Measurements from ENCODE around the gene SZT2. TPM values are rescaled to one million over a fixed set of nuclear protein-coding genes. Genes with fewer than 3 reads are reported as not detected.

SZT2 gene
- total and polyA plus RNA-seq, 2 experiments from 2014 or later, result 14.8 to 18.8 TPM

- no peak for TF ChIP-seq EZH2phosphoT487 (IDR thresholded peaks at IDR 0.05; ENCODE audit: low read depth, severe bottlenecking, unreplicated experiment)
- TF ChIP-seq EZH2 (IDR thresholded peaks at IDR 0.05; ENCODE audit: borderline replicate concordance), result no peak
- TF ChIP-seq CTCF (IDR thresholded peaks at IDR 0.05; ENCODE audit: poor library complexity), result no peak
- DNase-seq (ENCODE audit: low spot score), result no peak
- Histone ChIP-seq H3K79me2 (no peaks in the 10 kb centered on the region), H3K4me1 (ENCODE audit: insufficient read depth) (no peaks in the 10 kb centered on the region), H3K9me3 (ENCODE audit: low read depth) (no peaks in the 10 kb centered on the region), H2AFZ (no peak overlapping the region), H3K36me3 (replicated peaks; ENCODE audit: insufficient read depth, low read depth) (no peaks in the 10 kb centered on the region), H4K20me1 (ENCODE audit: insufficient read depth, poor library complexity, severe bottlenecking) (no peaks in the 10 kb centered on the region), H3K4me3 (no peak overlapping the region), H3K9me2 (replicated peaks; ENCODE audit: insufficient read depth) (no peaks in the 10 kb centered on the region), H3K27ac (no peak overlapping the region), H3K27me3 (no peaks in the 10 kb centered on the region), H3K4me2 (no peak overlapping the region)
- WGBS (ENCODE audit: low lambda C conversion rate, missing lambda C conversion rate), result 99% methylated on average over 14 of the region's 14 CpGs
Observed at GRCh38 chr1:43427524-43427923, 37.8 kb downstream of the SZT2 start.

- Histone ChIP-seq H3K4me3 (no peak overlapping the region), H3K27me3 (no peaks in the 10 kb centered on the region), H3K4me1 (ENCODE audit: insufficient read depth) (no peaks in the 10 kb centered on the region), H3K27ac (no peak overlapping the region), H3K79me2 (no peaks in the 10 kb centered on the region), H3K36me3 (replicated peaks; ENCODE audit: insufficient read depth, low read depth) (no peaks in the 10 kb centered on the region), H3K9me2 (replicated peaks; ENCODE audit: insufficient read depth) (no peaks in the 10 kb centered on the region), H3K4me2 (no peak overlapping the region), H2AFZ (no peak overlapping the region), H4K20me1 (ENCODE audit: insufficient read depth, poor library complexity, severe bottlenecking) (no peaks in the 10 kb centered on the region), H3K9me3 (ENCODE audit: low read depth) (no peaks in the 10 kb centered on the region)
- DNase-seq (ENCODE audit: low spot score), result no peak
- TF ChIP-seq EZH2 (IDR thresholded peaks at IDR 0.05; ENCODE audit: borderline replicate concordance), result no peak
- TF ChIP-seq CTCF (IDR thresholded peaks at IDR 0.05; ENCODE audit: poor library complexity), result no peak
- TF ChIP-seq EZH2phosphoT487 (IDR thresholded peaks at IDR 0.05; ENCODE audit: low read depth, severe bottlenecking, unreplicated experiment), result no peak
- WGBS (ENCODE audit: low lambda C conversion rate, missing lambda C conversion rate), result 85% methylated on average over 9 of the region's 9 CpGs
Observed at GRCh38 chr1:43427941-43428340, 38.2 kb downstream of the SZT2 start.

- no peaks in the 10 kb centered on the region for H3K9me2 ChIP-seq (replicated peaks; ENCODE audit: insufficient read depth)
- no peaks in the 10 kb centered on the region for H3K79me2 ChIP-seq
- H3K36me3 ChIP-seq (replicated peaks; ENCODE audit: insufficient read depth, low read depth), result no peaks in the 10 kb centered on the region
- H3K27ac ChIP-seq, result no peak overlapping the region
- TF ChIP-seq CTCF (IDR thresholded peaks at IDR 0.05; ENCODE audit: poor library complexity) (no peak), EZH2 (IDR thresholded peaks at IDR 0.05; ENCODE audit: borderline replicate concordance) (no peak), EZH2phosphoT487 (IDR thresholded peaks at IDR 0.05; ENCODE audit: low read depth, severe bottlenecking, unreplicated experiment) (no peak)
- no peak overlapping the region for H3K4me3 ChIP-seq
- DNase-seq (ENCODE audit: low spot score), result no peak
- no peaks in the 10 kb centered on the region for H3K4me1 ChIP-seq (ENCODE audit: insufficient read depth)
- H3K4me2 ChIP-seq, result no peak overlapping the region
- no peaks in the 10 kb centered on the region for H3K9me3 ChIP-seq (ENCODE audit: low read depth)
- WGBS (ENCODE audit: low lambda C conversion rate, missing lambda C conversion rate), result 92% methylated on average over 5 of the region's 5 CpGs
- no peaks in the 10 kb centered on the region for H4K20me1 ChIP-seq (ENCODE audit: insufficient read depth, poor library complexity, severe bottlenecking)
- H2AFZ ChIP-seq, result no peak overlapping the region
- no peaks in the 10 kb centered on the region for H3K27me3 ChIP-seq
Observed at GRCh38 chr1:43430831-43431230, 41.1 kb downstream of the SZT2 start.

DNA sequence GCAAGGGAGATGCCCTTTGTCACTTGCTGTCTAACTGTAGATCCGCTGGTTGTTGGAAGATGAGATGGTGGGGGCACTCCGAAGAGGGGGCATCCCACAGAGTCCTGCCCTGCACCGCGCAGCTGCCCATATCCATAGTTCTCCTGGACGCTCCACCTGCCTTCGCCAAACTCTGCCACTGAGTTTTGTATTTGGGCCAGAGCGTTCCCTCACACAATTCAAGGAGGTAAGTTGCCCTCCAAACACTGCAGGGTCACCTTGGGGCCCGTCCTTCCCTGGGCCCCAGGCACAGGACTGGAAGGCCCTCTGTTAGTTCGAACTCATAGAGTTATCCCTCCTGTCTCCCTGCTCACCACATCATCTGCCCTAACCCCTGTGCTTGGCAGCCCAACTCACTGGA lies 42.0 kb downstream of the SZT2 start:
- WGBS (ENCODE audit: low lambda C conversion rate, missing lambda C conversion rate), result 95% methylated on average over 9 of the region's 9 CpGs
- no peak overlapping the region for H2AFZ ChIP-seq
- no peaks in the 10 kb centered on the region for H4K20me1 ChIP-seq (ENCODE audit: insufficient read depth, poor library complexity, severe bottlenecking)
- DNase-seq (ENCODE audit: low spot score), result no peak
- H3K4me2 ChIP-seq, result no peak overlapping the region
- no peaks in the 10 kb centered on the region for H3K27me3 ChIP-seq
- no peak overlapping the region for H3K4me3 ChIP-seq
- TF ChIP-seq EZH2phosphoT487 (IDR thresholded peaks at IDR 0.05; ENCODE audit: low read depth, severe bottlenecking, unreplicated experiment) (no peak), EZH2 (IDR thresholded peaks at IDR 0.05; ENCODE audit: borderline replicate concordance) (no peak), CTCF (IDR thresholded peaks at IDR 0.05; ENCODE audit: poor library complexity) (no peak)
- no peaks in the 10 kb centered on the region for H3K4me1 ChIP-seq (ENCODE audit: insufficient read depth)
- no peaks in the 10 kb centered on the region for H3K9me2 ChIP-seq (replicated peaks; ENCODE audit: insufficient read depth)
- no peak overlapping the region for H3K27ac ChIP-seq
- no peaks in the 10 kb centered on the region for H3K36me3 ChIP-seq (replicated peaks; ENCODE audit: insufficient read depth, low read depth)
- no peaks in the 10 kb centered on the region for H3K79me2 ChIP-seq
- no peaks in the 10 kb centered on the region for H3K9me3 ChIP-seq (ENCODE audit: low read depth)
